Right lung (tissue), 5 donors: Measurements from ENCODE around the gene GATM. TPM values are rescaled to one million over a fixed set of nuclear protein-coding genes. Genes with fewer than 3 reads are reported as not detected.
A peak's percentile ranks its signal among the peaks of the same experiment; 100 is the strongest.
"Not testable (repeated sequence)": the region's sequence is repeated elsewhere in the genome, so short reads cannot be mapped to it uniquely, and the experiment has no call there.

Source experiments
- DNase-seq, 2 donors: peaks; one replicate each; pipeline ENCODE4 v3.0.0-alpha.2; 2013
- polyA plus RNA-seq, 5 donors: library from polyadenylated mRNA; unstranded; fragments of 120-200 nt; gene quantifications; one replicate each; pipeline versions ENCODE4 v1.2.1 to v1.2.3, GENCODE V29; 2013; ENCODE audit warnings: inconsistent platforms in 1 of 5, low replicate concordance in 1 of 5; ENCODE audit not compliant: insufficient read length in 5 of 5, insufficient read depth in 1 of 5

The GATM gene
- polyA plus RNA-seq, 5 donors: 19.8 to 27.5 (median 20.5) TPM

- DNase-seq: no peak
Observed at GRCh38 chr15:45361878-45362277, 16.5 kb downstream of the GATM start.

DNA sequence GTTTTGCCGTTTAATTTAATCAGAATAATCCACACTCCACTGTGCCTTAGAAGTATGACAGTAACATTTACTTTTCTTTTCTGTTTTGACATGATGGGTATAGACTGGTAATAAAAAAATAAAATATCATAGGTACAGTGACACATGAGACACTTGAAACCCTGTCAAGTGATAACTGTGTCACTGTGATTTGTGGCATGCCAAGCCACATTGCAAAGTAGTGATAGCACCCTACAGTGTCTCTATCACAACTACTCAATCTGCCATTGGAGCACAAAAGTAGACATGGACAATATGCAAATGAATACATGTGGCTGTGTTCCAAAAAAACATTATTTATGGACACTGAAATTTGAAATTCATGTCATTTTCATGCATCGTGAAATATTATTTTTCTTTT, 22.5 kb downstream of the GATM start:
- DNase-seq: no peak

DNA sequence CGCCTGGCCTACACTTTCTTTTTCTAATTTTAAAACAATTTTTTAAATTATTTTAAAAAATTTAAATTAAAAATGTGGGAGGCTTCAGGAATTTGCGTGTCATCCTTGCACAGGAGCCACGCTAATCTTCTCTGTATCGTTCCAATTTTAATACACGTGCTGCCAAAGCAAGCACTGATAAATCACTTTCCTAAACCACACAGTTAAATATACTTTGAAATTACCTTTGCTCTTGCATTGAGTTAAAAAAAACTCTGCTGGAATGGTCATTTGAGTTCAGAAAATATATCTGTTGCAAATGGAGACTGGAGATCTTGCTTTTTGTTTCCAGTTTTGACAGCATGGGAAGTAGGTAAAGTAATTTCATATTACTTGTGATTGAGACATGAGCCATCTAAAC, 23.6 kb downstream of the GATM start:
- no peak for DNase-seq

DNA sequence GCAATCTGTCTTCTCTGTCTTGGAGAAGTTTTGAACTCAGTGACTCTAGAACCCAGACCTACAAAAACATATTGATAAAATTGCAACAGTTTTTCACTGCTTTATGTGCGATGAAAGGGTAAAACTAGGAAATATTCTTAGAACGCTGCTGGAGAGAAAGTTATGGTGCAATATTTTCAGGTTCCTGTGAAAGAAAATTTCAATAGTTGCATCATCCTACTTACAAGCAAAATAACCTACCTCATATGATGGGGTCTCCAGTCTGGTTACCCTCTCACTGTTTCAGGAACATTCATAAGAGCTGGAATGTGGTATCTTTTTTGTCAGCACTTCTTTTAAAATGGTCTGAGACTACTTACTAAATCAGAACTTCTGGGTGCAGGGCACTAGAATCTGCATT, 27.1 kb downstream of the GATM start:
- DNase-seq: no peak

DNA sequence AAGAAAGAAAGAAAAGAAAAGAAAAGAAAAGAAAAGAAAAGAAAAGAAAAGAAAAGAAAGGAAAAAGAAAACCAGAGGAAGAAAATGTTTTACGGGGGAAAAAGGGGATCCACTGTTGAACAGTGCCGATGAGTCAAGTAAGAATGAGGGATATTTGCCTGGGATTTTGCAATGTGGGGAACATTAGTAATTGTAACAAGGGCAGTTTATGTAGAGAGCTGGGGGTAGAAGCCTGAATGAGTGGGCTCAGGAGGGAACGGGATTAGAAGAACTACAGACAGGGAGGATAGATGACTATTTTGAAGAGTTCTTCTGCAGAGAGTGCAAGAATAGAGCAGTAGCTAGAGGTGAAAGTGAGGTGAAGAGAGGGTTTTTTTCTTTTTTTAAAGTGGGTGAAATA, 28.7 kb downstream of the GATM start:
- no peak for DNase-seq

DNA sequence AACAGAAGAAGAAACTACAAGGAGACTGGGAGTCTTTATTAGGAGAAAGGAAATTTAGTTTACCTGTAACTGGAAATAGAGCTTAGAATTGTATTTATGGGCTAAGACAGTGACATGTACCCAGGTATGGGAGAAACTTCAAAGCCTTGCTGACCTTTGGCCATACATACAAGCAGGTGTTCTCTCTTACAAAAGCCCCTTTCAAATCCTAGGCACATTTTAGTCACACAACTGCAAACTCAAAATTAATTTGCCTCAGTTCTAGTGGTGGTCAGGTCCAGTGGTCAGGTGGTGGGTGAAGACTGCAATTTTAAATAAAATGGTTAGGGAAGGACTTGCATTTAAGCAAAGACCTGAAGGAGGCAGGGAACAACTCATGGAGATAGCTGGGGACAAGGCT, 30.4 kb downstream of the GATM start:
- no peak for DNase-seq

DNA sequence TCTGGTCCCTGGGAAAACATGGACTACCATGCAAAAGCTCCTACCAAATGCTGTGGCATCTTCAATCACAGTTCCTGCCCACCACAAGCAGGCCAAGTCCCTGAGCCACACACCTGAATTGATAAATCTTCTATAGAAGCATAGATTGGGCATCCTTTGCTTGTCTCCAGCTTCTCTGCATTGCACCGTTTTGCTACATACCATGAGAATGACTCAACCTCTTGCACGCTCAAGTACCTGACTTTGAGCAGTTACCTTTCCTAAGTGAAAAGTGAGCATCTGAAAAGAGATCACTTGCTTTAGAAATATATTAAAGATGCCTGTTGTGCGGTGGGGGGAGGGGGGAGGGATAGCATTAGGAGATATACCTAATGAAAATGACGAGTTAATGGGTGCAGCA, 31.3 kb downstream of the GATM start:
- DNase-seq: no peak

DNA sequence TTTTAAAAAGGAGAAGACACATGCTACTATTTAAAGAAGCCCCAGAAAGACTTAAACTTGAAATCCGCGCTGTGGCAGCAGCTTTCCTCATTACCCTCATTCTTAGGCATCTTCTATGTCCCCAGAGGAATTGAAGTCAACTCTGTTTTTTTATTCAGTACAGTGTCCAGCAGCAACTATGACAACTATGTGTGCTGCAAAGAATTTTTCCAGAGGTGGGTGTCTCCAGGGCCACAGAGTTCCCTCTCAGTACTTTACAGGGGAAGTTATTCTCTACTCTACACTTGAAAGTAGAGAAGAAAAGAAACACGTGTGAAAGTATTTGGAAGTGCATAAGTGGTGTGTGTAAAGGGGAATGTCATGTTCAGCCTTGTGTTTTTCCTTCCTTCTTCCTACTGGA, 32.0 kb downstream of the GATM start:
- no peak for DNase-seq

DNA sequence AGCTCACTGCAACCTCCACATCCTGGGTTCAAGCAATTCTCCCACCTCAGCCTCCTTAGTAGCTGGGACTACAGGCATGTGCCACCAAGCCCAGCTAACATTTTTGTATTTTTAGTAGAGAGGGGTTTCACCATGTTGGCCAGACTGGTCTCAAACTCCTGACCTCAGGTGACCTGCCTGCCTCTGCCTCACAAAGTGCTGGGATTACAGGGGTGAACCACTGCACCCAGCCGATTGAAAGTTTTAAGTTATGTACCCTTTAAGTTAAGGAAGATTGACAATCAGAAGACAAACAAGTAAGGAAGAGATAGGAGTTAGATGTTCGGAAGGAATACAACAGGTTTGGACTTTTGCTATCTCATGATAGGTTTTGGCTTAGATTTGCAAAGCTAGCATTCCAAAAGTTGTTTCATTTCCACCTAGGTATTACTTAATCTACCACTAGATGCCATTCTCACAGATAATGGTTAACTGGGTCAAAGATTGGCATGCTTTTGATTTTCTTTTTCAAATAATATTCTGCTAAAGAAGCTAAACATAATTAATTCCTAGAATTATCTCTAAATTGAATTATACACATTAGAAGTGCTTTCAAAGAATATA, 35.0 kb downstream of the GATM start:
- DNase-seq: no peak

GRCh38 chr15:45341790-45342189, 36.6 kb downstream of the GATM start:
- no peak for DNase-seq

GRCh38 chr15:45340429-45340828, 37.9 kb downstream of the GATM start:
- DNase-seq: no peak

- DNase-seq: no peak
Observed at GRCh38 chr15:45338417-45338816, 39.9 kb downstream of the GATM start.

GRCh38 chr15:45337224-45337623, 41.1 kb downstream of the GATM start:
- DNase-seq: no peak

DNA sequence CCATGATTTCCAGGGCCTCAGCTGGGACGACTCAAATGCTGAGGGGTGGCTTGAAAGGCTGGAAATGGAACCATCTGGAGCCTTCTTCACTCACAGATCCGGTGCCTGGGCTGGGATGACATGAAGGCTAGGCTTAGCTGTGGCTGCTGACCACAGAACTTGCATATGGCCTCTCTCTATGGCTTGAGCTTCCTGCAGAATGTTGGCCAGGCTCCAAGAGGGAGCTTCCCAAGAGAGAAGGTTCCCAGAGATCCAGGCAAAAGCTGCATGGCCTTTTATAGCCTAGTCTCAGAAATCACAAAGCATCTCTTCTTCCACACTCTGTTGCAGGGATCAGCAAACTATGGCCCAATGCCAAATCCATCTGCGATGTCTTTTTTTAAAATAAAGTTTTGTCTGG, 44.8 kb downstream of the GATM start:
- peak; percentile 23 to 38 for DNase-seq

DNA sequence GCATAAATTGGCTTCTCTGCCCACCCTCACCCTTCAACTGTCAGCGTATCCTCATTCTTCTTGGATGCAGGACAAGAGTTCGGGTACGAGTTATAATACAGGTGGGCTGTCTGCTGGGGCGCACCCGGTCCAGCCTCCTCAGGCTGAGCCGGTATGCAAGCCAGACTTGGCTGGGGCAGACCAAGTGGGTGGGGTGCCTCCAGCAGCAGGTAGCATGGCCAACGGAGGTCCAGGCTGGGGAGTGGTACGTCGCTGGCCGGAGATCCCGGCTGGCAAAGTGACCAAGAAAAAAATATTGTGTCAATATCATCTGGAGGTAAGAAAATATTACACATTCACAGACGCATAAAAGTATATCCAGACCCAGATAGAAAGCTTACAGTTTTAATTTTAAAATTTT, 45.6 kb downstream of the GATM start:
- no peak for DNase-seq

- peak in 1 of 2 donors; percentile 31 for DNase-seq
Observed at GRCh38 chr15:45331972-45332371, 46.4 kb downstream of the GATM start.

- no peak for DNase-seq
Observed at GRCh38 chr15:45328663-45329062, 49.7 kb downstream of the GATM start.

DNA sequence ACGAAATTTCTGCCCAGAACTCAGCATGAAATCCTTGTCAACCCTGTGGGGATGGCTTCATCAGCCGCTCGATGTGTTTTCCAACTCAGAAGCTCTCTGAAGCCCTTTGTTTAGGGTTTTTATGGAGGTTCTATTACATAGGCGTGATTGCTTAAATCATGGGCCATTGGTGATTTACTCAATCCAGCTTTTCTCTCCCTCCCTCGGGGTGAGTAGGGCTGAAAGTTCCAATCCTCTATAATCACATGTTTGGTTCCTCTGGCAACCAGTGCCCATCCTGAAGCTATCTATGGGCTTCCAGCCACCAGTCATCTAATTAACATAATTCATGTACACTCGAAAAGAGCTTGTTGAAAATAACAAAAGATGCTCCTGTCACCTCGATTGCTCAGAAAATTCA, 51.6 kb downstream of the GATM start:
- DNase-seq: no peak

GRCh38 chr15:45326280-45326679, 52.1 kb downstream of the GATM start:
- DNase-seq: no peak

DNA sequence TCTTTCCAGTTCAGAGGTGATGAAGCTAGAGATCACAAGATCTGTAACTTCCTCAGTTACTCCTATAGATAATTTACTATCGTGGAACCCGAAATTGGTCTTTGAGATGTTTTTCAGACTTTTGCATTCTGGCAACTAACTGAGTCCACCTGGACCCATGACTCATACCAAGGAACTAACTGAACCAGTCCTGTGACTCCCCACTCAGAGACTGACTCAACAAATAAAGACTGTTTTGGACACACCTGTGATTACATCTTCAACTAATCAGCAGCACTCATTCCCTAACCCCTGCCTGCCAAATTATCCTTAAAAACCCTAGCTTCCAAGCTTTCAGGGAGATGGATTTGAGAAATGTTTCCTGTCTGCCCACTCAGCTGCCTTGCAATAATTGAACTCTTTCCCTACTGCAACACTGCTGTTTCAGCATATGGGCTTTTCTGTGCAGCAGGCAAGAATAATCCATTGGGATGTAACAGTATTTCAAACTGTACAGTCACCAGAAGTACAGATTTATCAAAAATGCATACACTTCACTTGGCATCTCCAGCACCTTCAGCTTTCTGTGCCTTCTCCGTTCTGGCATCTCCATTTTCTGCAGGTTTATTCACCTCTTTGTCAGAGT, 57.7 kb downstream of the GATM start:
- no peak for DNase-seq

DNA sequence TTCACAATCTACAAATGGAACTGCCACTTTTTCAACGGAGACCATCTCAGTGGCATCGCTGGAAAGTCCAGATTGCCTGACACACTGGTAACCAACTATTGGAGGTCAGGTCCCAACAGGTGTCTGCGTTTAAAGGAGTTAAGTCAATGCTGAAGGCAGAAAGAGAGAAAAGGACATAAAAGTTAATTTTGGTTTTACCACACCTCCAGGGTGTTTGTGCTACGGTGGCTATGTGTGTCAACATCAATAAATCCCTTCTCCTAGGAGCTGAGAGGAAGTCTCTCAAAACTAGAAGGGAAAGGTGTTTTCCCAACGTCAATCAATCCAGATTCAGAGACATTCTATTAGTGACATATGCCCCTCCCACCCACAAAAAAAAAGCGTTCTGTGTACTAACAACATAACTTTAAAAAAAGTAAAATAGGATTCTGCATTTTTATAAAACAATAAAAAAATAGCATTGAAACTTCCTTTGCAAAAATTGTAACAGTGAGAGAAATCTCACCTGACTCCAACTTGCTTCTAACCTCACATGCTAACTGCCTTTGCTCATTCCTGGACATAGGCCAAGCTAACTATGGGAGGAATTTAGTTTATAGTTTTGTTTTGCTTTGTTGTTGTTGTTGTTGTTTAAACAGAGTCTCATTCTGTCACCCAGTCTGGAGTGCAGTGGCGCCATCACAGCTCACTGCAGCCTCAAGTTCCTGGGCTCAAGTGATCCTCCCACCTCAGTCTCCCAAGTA, 58.7 kb downstream of the GATM start:
- DNase-seq: no peak

DNA sequence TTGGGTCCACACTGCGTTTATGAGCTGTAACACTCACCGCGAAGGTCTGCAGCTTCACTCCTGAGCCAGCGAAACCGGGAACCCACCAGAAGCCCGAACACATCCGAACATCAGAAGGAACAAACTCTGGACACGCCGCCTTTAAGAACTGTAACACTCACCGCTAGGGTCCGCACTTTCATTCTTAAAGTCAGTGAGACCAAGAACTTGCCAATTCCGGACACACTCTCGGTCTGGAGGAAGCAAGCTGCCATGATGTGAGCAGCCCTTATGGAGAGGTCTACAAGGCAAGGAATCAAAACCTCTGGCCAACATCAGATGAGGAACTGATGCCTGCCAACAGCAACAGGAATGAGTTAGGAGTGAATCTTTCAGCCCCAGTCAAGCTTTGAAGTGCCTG, 63.4 kb downstream of the GATM start:
- no peak for DNase-seq

DNA sequence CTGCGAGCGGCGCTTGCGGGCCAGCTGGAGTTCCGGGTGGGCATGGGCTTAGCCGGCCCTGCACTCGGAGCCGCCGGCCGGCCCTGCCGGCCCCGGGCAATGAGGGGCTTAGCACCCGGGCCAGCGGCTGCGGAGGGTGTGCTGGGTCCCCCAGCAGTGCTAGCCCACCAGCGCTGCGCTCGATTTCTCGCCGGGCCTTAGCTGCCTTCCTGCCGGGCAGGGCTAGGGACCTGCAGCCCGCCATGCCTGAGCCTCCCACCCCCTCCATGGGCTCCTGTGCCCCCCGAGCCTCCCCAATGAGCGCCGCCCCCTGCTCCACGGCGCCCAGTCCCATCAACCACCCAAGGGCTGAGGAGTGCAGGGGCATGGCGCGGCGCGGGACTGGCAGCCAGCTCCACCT, 64.2 kb downstream of the GATM start:
- DNase-seq: not testable (repeated sequence)
